ENCODE results near the gene CREB3L1.

CREB3L1 gene

DNA sequence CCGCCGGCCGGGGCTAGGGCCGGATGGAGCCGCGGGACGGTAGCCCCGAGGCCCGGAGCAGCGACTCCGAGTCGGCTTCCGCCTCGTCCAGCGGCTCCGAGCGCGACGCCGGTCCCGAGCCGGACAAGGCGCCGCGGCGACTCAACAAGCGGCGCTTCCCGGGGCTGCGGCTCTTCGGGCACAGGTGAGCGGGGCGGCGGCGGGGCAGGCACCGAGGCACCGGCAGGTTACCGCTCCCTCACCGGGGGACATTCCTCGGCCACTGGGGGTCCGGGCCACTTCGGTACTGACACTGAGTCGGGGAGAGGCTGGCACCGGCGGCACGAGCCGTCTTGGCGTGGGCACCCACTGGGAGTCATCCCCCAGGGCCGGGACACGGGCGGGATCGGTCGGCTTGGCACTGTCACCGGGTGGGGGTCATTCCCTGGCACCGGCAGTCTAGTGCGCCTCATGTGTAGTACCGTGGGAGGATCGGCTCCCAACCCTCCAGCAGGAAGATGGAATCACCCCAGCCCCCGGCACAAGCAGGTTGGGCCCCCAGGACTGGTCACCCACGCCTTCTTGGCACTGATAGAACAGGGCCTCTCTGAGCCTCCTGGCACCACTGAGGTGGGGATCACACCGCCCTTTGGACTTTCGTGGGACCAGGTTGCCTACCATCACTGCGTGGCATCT, 70.3 kb downstream of the CREB3L1 start:
- no peak for DNase-seq

GRCh38 chr11:46348566-46349401, 71.3 kb downstream of the CREB3L1 start:
- DNase-seq, result no peak

GRCh38 chr11:46350695-46351094, 73.2 kb downstream of the CREB3L1 start:
- no peak for DNase-seq

- no peak for DNase-seq
These were observed 73.7 kb downstream of the CREB3L1 start for GRCh38 chr11:46351148-46351547.

DNA sequence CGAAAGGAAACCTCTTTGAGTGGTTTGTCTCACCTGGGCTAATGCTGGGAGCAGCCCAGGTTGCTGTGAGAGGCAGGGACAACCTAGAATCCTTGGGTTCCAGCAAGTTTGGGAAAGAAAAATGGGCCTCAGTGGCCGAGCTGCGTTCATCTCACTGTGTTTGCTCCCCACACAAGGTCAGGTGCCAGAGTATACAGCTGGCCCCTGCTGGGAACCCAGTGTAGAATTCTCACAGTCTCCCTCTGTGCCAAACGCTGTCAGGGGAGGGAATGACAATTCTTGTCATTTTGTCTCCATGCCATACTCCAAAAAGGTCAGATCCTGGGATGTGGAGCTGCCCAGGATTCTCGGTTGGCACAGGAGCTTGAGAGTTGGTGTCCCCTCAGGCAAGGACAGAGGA, 74.1 kb downstream of the CREB3L1 start:
- no peak for DNase-seq

GRCh38 chr11:46352063-46352841, 74.8 kb downstream of the CREB3L1 start:
- peak; percentile 31 for DNase-seq

DNA sequence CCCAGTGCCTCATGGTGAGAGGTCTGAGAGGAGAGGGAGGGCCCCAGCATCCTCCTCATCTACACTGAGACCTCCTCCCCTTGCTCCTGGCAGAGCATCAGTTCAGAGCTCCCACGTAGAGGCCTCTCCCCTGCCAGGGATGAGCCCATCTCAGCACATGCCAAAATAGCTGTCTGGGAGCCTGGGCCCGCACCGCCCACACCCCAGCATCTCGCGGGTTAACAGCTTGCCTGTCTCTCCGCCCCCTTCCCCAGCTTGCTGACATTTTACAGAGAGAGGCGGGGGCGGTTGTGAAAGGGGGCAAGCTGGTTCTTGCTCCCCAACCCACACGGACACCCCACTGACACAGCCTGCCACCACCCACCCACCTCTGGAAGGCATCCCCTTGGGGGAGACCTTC, 76.2 kb downstream of the CREB3L1 start:
- no peak for DNase-seq

- DNase-seq, result peak; percentile 68
These were observed 79.5 kb downstream of the CREB3L1 start for GRCh38 chr11:46356924-46357482.

DNA sequence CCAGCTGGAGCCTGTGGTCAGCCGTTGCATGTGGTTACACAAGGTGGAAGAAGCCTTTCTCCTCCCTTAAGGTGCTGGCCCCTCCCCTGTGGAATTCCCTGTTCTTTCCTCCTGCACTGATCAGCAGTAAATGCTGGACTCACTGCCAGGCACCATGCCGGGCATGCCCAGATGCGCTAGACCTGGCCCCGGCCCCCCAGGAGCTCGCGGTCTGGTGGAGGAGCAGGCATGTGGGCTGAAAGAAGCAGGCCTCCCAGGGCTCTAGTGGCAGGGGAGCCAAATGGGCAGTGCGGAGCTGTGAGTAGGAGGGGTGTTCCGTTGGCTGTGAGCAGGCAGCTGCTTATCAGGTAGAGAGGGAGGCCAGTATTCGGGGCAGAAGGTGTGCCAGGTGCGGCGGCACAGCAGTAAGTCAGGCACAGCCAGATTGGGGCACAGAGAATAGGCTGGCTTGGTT, 80.0 kb downstream of the CREB3L1 start:
- DNase-seq, result no peak

- DNase-seq, result no peak
These were observed 82.5 kb downstream of the CREB3L1 start for GRCh38 chr11:46359953-46360352.

- no peak for DNase-seq
These were observed 83.4 kb downstream of the CREB3L1 start for GRCh38 chr11:46360878-46361277.

DNA sequence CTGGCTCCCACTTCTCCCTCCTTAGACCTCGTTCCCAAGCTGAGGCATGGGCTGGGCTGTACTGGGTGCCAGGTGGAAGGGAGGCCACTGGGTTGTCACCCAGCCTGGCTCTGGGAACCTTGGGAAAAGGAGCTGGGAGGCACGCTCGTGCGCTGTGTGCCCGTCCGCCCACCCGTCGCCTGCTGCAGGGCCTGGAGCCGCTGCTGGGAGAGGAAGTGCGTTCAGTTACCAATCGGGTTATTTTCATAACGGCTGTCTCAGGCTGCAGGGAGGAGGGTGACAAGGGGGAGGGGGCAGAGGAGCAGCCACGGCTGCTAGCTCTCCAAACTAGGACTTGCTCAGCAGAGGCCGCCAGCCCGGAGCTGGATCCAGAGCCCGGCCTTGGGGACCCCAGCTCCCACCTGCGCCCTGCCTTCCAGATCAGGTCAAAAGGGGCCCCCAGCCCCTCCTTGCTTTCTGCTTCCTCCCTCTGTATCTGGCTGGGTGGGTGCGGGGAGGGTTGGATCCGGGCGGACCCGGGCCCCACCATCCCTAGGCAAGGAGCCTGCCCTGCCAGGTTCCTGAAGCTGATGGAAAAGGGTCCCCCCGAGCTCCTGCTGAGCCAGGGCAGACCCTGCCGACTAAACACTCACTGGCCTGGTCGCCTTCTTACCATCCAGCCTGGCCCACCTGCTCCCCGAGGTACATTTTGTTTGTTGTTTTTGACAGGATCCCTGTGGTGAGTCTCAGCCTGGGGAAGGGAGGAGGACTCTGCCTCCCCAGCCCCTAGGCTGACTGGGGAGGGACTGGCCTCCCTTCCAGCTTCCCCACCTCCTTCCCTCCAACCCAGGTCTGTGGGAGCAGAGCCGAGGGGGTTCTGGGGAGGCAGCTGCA, 84.1 kb downstream of the CREB3L1 start:
- peak; percentile 48 for DNase-seq

DNA sequence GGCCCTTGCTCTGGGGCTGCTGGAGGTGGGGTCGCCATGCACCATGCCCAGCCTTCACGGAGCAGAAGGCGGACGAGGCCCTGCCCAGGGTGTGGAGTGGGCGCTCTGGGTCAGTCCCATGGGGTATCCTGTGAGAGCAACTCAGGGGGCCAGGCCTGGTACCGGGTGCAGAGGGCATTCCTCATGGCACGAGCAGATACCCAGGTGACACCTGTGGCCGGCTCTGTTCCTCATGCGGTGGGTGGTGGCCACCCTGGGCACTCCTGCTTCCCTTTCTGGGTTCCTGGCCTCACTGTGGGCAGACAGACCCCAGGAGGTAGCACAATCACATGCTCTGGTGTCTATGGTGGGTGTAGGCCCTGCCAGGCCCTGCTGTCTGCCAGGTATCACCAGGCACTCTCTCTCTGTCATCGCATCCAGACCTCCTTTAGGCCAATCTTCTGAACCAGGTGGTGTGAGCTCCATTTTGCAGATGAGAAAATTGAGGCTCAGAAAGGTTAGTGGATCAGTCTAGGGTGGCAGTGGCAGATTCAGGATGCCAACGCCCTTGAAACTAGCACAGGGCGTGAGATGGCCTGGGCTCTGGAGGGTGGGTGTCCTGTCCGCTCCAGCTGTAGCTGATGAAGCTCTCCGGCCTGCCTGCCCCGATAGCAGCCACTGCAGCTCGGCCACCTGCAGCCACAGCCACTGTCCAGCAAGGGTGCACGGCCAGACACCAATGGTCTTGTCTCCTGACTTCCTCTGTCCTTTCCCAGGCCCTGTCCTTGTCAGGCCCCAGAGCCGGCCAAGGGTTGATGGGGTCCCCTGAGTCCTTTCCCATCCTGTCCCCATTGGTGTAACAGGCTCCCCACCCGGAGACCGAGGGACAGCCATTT, 84.9 kb downstream of the CREB3L1 start:
- DNase-seq, result no peak

GRCh38 chr11:46363031-46363407, 85.6 kb downstream of the CREB3L1 start:
- DNase-seq, result no peak

DNA sequence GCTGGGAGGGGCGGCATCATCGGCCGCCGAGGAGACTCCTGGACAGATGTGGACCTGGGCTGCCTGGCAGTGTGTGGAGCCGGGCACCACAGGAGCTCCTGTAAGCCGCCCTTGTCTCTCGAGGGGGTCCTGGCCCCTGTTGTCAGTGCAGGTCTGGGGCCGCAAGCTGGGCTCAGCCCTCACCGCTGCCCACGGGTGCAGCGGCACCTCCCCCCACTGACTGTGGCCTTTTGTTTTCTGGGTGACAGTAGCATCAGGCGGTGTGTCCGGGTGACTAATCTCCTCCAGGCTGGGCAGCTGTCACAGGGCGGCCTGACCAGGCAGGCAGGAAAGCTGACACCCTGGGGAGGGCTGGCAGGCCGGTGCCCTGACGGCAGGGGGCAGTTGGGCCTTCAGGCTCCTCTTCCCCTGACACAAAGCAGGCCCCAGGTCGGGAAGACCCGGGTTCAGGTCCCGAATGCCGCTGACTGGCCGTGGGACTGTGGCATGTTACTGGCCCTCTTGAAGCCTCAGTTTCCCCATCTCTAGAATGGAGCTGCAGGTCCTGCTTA, 86.1 kb downstream of the CREB3L1 start:
- DNase-seq, result no peak

DNA sequence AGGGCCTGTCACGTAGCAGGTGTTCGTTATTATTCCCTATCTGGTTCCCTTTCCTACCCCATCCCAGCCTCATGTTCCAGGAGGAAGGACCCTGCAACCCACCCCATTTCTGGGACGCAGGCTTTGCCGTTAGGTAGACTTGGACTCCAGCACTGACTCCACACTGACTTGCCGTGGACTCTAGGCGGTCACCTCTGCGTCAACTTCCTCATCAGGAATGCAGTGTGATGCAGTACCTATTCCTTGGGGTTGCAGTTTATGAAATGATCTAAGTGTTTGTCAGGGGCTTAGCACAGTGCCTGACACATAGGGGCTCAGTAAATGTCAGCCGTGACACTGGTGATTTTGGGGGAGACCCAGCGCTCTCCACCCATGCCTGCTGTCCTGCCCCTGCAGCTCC, 86.6 kb downstream of the CREB3L1 start:
- no peak for DNase-seq

DNA sequence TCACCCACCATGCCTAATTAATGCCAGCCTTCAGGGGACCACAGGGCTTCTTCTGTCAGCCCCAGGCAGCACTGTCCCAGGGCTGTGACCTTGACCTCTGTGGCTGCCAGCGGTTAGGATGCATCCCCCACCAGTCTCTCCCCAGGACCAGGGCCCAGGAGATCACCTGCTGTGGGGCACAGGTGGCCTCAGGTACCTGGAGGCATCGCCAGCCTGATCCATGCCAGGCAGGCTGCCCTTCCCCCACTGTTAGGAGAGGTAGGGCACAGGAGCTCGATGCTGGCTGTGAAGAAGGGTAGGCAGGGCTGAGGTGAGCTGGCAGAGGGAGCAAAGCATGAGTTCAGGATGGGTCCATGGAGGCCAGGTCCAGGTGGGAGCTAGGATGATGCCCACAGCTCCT, 87.3 kb downstream of the CREB3L1 start:
- no peak for DNase-seq

- DNase-seq, result no peak
These were observed 88.8 kb downstream of the CREB3L1 start for GRCh38 chr11:46366260-46366659.

DNA sequence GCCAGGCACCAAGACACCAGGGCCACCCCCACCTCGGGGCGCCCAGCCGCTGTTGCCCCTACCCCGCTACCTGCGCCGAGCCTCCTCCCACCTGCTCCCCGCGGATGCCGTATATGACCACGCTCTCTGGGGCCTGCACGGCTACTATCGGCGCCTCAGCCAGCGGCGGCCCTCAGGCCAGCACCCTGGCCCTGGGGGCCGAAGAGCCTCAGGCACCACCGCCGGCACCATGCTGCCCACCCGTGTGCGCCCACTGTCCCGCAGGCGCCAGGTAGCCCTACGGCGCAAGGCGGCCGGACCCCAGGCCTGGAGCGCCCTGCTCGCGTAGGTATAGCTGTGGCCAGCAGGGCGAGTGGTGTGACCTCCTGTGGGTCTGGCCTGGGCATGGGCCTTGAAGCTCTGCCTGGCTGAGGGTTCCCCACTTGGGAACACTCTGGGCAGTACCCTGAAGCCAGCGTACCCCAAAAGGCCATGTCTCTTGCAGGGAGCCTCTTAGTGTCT, 89.2 kb downstream of the CREB3L1 start:
- DNase-seq, result no peak

DNA sequence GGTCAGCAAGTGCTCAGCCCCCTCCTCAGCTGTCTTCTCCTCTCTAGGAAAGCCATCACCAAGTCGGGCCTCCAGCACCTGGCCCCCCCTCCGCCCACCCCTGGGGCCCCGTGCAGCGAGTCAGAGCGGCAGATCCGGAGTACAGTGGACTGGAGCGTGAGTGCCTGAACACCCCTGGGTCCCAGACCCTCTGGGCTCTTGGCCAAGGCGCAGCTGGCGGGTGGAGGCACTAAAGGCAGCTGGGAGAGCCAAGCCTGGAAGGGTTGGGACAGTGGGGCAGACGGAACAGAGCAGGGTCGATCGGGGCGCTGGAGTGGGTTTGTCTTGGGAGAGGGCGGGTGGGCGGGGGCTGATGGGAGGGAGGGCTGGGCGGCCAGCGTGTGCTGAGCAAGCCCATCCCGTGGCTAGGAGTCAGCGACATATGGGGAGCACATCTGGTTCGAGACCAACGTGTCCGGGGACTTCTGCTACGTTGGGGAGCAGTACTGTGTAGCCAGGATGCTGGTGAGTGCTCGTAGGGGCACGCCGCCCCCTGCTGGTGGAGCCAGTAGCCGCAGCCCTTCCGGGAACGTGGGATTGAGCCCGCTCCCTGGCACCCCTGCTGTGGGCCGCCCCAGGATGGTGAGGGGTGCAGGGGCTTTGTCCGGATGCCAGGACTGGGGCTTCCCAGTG, 89.9 kb downstream of the CREB3L1 start:
- peak; percentile 43 for DNase-seq
